Lung microvascular endothelial cell (primary cell): ENCODE measurements around the gene MYH9. TPM values are rescaled to one million over a fixed set of nuclear protein-coding genes. Genes with fewer than 3 reads are reported as not detected.
A peak's percentile ranks its signal among the peaks of the same experiment; 100 is the strongest.
"Not testable (repeated sequence)": the region's sequence is repeated elsewhere in the genome, so short reads cannot be mapped to it uniquely, and the experiment has no call there.

Experiments used
- DNase-seq, 2 donors: peaks; one replicate each; pipeline versions ENCODE4 v3.0.0 to v3.0.0-alpha.2; 2010; ENCODE audit warnings: low read depth in 2 of 2
- total RNA-seq: library from RNA; depleted of rRNA; stranded (reverse); fragments of >200 nt; gene quantifications from 2 replicates; pipeline ENCODE4 v1.2.1, GENCODE V29; 2014

The MYH9 gene
- total RNA-seq, 1 donor from 2014 or later: 410 TPM

GRCh38 chr22:36415415-36416168 lies 27.8 kb upstream of the MYH9 start:
- no peak for DNase-seq

DNA sequence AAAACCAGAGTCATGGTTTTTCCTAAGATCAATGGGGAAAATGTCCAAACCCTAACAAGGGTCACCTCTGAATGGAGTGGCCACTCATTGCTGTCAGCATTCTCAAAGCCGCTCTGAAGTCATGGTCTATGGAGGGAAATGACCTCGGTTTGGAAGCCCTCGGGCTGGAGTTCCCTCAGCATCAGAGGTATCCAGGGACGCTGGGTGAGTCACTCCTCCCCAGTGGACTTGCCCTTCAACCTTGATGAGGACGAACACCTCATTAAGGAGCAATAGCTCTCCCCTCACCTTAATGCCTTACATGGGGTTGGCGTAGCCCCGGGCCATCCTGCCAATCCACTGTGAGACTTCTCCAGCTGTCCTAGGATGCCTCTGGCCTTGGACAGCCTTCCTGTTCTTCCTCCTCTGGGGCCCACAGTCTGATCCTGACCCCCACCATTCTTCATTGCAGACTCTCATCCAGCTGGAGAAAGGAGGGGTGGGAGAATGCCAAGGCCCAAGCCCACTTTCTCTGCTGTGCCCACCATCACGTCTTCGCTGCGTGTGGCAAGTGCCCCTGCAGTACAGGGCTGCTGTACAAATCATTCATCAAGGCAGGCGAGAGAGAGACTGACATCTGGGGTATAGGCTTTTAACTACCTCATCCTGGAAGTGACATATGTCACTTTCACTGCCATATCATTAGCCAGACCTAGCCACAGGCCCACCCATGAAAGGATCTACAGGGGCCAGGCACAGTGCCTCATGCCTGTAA lies 25.4 kb upstream of the MYH9 start:
- DNase-seq: peak in 1 of 2 donors; percentile 37

- no peak for DNase-seq
These were observed 24.0 kb upstream of the MYH9 start for GRCh38 chr22:36411589-36412258.

- DNase-seq: peak in 1 of 2 donors; percentile 32
These were observed 22.4 kb upstream of the MYH9 start for GRCh38 chr22:36409911-36410756.

- DNase-seq: not testable (repeated sequence)
These were observed 21.8 kb upstream of the MYH9 start for GRCh38 chr22:36409554-36409910.

- DNase-seq: no peak
These were observed 21.3 kb upstream of the MYH9 start for GRCh38 chr22:36409056-36409455.

- DNase-seq: no peak
These were observed 19.0 kb upstream of the MYH9 start for GRCh38 chr22:36406721-36407120.

DNA sequence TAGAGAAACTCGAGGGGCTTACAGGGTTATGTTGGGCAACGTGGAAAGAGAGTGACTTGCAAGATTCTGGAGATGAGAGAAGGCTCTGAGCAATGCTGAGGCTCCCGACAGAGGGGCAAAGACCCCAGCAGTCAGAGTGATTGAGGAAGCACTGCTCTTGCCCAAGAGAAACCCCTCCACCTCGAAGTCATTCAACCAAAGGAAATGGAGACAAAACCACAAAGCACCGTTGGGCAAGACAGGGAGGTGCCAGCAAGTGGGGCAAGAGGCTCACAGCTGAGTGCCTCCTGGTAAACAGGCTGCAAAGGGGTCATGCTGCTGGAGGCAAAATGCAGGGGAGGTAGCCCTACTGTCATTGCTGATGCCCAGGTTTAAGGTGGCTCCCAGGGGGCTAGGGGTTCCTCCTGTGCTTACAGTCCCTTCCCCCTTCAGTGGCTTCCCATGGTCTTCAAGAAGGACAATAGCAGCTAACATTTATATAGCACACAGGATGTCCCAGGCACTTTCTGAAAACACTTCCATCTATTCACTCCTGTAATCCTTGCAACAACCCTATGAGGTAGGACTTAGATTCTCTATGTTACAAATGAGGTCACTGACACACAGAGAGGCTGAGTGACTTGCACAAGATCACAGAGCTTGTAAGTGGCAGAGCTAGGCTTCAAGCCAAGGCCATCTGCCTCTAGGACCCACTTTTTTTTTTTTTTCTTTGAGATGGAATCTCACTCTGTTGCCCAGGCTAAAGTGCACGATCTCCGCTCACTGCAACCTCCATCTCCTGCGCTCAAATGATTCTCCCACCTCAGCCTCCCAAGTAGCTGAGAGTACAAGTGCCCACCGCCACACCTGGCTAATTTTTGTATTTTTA lies 18.1 kb upstream of the MYH9 start:
- no peak for DNase-seq

DNA sequence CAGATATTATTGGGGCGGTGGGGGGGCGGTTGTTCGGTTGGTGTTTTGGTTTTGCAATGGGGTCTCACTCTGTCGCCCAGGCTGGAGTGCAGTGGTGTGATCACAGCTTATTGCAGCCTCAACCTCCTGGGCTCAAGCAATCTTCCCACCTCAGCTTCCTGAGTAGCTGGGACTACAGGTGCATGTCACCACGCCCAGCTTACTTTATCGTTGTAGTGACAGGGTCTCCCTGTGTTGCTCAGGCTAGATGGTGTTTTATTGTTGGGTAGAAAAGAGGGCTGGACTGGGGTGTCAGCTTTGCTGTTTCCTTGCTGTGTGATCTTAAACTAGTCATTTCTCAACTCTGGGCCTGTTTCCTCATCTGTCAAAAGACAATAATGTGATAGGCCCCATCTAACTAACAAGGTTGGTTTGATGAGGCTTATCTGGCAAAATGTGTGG lies 17.5 kb upstream of the MYH9 start:
- no peak for DNase-seq

- no peak for DNase-seq
These were observed 16.7 kb upstream of the MYH9 start for GRCh38 chr22:36404446-36404845.

DNA sequence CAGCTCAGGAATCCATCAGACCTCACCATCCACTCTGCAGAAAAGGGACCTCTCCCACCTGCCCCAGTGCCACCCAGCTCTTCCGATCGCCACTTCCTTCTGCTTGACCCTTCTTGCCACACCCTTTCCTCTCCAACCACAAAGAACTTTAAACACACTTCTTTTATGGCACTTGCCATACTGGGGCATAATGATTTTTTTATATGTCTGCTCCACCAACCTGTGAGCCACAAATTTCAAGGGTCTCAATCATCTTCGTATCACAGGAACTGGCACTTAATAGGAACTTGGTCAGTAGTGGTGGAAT lies 11.7 kb upstream of the MYH9 start:
- no peak for DNase-seq

- DNase-seq: peak; percentile 89 to 92
These were observed 11.1 kb upstream of the MYH9 start for GRCh38 chr22:36398601-36399471.

- DNase-seq: peak in 1 of 2 donors; percentile 59
These were observed 9.6 kb upstream of the MYH9 start for GRCh38 chr22:36397131-36398093.

GRCh38 chr22:36395915-36396314 lies 8.1 kb upstream of the MYH9 start:
- DNase-seq: peak in 1 of 2 donors; percentile 40

GRCh38 chr22:36395055-36395849 lies 7.5 kb upstream of the MYH9 start:
- no peak for DNase-seq

DNA sequence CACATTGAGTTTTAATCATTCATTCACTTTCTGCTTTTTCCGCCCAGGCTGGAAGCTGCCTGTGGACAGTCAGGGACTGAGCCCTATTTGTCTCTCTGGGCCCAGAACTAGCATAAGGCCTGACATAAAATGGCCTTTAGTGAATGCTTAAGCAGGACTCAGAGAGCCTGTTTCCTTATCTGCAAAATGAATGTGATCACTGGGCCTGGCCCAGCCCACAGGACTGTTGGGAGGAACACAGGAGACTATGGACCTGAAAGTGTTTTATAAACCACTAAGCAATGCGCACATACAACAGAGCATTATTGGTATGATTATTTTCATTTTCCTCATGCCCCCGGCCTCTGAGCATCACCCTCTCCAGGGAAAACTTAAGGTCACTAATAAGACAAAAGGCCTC lies 3.9 kb upstream of the MYH9 start:
- DNase-seq: no peak

DNA sequence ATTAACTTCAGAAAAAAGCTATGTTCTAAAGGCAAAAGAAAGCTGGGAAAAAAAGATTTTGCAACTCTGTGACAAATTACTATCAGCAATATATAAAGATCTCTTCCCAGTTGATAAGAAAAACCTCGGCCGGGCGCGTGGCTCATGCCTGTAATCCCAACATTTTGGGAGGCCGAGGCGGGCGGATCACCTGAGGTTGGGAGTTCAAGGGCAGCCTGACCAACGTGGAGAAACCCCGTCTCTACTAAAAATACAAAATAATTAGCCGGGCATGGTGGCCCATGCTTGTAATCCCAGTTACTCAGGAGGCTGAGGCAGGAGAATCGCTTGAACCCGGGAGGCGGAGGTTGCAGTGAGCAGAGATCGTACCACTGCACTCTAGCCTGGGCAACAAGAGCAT lies 1.4 kb upstream of the MYH9 start:
- DNase-seq: not testable (repeated sequence)

- DNase-seq: no peak
These were observed 133 bp downstream of the MYH9 start for GRCh38 chr22:36387709-36387958.
